DMS53 (cell line): Measurements from ENCODE around the gene SHF.

Experiments
- DNase-seq: peaks from one replicate; lab custom pipeline; 2025; lab: John Stamatoyannopoulos, UW

The SHF gene, protein sequence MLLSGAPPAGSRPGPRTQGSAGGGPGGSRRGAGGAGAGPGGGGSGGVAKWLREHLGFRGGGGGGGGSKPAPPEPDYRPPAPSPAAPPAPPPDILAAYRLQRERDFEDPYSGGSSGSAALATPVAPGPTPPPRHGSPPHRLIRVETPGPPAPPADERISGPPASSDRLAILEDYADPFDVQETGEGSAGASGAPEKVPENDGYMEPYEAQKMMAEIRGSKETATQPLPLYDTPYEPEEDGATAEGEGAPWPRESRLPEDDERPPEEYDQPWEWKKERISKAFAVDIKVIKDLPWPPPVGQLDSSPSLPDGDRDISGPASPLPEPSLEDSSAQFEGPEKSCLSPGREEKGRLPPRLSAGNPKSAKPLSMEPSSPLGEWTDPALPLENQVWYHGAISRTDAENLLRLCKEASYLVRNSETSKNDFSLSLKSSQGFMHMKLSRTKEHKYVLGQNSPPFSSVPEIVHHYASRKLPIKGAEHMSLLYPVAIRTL

DNA sequence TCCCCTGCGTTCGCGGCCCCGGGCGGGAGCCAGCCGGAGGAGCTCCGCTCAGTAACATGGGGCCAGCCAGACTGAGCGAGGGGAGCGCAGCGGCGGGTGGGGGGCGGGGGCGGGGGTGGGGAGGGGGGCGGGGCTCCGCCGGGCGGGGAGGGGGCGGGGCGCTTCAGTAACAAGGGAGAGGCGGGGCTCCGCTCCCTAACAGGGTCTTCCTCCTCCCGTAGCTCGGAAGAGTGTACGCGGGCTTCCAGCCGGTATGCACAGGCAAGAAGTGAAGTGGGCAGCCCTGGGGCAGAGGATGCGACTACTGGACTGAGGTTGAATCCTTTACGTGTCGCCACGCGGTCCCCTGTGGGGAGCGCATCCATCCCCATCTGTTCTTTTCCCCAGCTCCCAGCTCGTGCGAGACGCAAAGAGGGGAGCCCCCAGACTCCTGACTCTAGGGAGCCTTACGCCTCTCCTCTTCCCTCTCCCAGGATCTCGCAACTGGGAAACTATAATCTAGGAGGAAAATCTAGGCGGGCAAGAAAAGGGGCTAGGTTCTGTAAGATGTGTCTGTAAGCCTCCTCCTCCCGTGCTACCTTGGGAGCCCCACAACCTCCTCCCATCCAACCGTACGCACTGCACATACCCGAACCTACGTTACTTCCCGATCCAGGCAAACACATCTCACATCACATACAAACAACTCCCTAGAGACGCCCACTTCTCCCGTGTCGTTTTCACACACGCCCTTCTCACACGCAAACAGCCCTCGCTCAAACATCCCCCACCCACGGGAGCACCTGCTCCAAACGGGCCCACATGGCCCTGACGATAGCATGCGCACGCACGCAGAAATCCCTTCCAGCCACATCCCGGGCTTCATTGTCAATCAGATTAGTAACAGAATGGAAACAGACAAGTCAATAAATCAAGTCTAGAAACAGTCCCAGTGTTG is at the start of gene SHF:
SHF (minus strand) TSS at position 73 of the 937 bp plus-strand sequence; CDS start at position 58, 15 bp downstream.
- DNase-seq, result peak; percentile 78

DNA sequence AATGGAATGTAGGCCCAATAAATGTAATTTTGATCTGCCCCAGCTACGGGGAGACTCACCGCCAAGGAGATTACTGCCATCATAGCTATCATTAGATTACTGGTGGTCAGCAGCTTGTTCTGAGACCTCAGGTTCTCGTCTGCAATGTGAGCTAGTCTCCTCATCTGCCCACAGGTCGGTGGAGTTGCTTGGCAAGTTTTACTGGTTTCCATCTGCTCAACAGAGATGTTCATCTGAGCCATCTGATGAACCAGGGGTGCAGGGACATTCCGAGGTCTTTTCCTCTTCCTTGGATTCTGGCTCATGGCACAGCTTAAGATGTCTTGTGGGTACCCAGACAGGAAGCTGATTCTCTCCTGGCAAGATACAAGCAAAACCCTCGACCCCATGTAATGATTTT is 49.0 kb upstream of the SHF start:
- peak; percentile 31 for DNase-seq

DNA sequence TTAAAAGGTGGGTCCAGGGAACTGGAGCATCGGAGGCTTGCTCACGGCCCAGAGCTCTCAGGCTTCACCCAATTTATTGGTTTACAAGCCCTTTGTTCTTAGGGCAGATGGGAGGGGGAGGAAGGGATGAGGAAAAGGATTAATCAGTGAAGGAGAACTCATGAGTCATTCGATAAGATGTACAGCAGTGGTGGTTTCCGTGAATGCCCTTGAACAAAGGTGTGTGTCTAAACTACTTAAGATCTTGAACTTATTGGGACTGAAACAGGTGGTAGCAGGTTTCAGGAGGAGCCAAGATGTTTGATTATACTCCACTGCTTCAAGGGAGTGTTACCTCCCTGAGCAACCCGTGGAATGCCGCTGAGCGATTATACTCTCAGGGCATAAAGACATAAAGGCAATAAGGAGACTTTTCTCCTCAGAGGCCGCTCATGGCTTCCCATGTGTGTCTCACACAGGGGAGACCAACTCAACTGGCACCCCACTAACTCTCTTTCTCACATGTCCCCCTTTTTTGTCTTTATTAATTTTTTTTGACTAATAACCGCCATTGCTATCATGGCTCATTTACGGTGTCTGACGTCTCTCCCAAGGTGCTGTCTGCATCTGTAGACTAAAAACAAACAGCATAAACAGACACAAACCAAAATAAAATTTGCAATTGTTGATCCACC is 46.9 kb upstream of the SHF start:
- peak; percentile 8 for DNase-seq

DNA sequence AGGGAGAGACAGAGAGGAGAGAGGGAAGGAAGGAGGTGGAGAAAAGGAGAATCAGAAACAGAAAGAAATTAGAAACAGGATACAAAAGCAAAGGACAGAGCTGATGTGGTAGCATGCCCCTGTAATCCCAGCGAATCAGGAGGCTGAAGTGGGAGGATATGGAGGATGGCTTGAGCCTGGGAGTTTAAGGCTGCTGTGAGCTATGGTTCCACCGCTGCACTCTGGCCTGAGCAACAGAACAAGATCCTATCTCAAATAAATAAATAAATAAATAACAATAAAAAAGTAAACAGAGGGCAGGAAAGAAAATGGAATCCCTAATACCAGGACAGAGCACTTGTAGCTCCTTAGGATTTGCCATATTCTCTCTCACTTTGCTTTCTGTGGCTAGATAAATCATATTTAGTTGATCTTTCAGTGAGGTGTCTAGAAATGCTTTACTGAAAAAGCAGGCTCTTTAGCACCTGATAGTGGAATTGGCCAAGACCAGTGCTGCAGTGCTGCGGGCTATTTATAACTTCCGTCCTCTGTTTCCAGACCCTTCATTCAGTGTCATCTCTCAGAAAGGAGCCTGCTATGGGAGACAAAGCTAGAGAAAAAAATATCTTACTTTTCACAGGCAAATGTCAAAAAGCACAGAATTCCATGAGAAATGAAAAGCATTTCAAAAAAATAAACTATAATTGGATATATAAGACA is 44.2 kb upstream of the SHF start:
- DNase-seq, result no peak

DNA sequence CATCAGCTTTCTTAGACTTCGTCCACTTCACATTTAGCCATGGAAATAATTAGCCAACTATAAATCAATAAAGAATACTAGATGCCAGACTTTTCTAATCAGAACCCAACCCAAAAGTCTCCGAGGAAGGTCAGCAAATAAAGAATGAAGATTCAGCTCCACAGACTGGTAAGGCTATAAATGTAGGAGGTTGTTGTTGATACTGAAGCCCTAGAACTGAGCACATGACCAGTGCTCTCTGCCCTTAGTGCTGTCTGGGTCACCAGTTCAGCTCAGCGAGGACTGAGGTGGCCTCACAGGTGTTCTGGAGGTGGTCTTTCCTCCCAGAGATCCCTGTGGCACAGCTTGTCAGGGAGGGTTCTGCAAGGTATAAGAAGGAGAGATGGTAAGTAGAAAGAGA is 43.4 kb upstream of the SHF start:
- no peak for DNase-seq

DNA sequence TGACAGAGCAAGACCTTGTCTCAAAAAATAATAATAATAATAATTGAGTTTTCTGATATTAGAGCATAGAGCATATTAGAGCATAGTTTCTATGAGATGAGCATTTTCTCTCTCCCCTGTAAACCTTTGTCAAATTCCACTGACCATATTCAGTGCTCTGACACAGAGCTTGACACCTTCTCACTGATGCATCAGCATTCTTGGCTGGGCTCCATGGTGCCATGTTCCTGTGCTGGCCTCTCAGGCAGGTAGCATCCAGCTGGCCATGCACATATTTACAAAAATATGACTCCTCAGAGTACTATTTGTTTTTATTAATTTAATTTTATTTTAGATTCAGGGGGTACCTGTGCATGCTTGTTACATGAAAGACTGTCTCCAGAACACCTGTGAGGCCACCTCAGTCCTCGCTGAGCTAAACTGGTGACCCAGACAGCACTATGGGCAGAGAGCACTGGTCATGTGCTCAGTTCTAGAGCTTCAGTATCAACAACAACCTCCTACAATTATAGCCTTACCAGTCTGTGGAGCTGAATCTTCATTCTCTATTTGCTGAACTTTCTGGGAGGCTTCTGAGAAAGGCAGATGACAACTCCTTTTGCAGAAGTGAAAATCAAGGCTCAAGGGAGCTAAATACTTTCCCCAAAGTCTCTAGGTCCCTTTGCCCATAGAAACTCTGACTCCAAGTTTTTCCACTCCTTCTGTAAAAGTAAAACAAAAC is 42.6 kb upstream of the SHF start:
- no peak for DNase-seq

DNA sequence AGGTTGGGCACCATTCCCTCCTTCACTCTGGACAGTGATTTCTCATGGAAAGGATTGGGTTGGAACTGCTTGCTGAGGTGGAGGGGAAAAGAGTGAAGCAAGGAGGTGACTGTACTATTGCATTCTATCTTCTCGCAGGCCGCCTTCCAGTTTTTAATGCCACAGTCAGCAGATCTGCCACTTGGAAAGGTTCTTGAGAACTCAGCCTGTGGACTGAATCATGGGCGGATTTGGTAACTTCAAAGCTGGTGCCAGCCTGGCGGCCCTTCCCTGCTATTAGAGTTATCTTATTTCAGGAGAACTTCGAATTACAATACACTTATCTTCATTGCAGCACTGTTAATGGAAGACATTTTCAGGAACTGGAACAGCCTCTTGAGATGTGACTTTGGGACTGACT is 41.2 kb upstream of the SHF start:
- no peak for DNase-seq

DNA sequence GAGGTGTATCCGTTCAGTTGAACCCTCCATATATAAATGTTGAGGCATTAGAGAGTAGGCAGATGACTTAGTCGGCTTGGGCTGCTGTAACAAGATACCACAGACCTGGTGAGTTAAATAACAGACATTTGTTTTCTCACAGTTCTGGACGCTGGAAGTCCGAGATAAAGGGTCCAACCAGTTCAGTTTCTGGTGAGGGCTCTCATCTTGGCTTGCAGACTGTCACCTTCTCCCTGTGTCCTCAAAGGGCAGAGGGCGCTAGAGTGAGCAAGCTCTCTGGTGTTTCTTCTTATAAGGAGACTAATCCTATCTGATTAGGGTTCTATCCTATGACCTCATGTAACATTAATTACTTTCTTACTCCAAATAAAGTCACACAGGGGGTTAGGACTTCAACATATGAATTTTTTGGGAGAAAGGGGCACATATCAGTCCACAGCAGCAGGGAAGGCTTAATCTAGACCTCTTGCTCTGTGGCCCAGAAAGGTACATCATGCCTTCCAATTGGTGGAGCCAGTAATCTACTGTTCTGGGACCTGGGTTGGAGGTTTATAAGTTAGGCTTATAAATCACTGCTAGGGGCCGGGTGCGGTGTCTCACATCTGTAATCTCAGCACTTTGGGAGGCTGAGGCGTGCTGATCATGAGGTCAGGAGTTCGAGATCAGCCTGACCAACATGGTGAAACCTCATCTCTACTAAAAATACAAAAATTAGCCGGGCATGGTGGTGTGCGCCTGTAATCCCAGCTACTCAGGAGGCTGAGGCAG is 37.9 kb upstream of the SHF start:
- DNase-seq, result peak; percentile 3

DNA sequence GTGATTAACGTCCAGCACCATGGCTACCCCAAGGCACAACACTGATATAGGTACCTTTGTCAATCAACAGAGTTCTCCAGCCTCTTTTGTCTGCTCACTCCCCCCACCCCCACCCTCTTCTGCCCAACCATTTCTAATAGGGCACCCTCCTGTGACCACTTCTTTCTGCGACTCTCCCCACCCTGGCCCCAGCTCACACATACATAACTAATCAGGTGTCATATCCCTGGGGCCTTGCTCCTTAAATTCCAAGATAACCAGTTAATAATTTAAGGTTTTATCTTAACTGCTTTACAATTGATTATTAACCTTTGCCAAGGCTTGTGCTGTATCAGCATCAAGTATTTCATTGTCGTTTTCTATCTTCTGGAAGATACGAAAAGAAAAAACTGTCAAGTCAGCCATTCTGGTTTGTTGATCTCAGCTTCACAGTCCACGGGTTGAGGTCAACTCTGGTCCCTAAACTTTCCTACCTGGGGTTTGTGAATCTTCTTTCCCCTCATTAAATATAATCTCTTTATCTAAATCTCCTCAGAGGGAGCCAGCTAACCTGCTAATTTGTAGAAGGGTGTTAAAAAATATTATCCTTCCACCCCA is 37.0 kb upstream of the SHF start:
- DNase-seq, result no peak

DNA sequence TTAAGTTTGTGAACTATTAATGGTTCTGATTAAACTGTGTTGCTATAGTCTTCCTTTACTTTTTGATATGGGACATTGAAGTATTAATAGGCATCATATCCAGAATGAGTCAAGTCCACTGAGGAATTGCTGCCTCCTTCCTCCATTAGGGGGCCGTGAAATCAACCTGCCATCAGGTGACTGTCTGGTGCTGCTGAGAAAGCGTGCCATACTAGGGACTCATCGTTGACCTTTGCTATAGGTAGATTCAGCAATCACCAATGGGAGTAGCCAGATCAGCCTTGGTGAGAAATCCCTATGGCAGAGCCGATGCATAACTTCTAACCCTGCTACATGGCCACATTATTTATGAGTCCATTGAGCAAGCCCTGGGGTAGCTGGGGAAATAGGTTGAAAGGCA is 34.2 kb upstream of the SHF start:
- DNase-seq, result no peak

DNA sequence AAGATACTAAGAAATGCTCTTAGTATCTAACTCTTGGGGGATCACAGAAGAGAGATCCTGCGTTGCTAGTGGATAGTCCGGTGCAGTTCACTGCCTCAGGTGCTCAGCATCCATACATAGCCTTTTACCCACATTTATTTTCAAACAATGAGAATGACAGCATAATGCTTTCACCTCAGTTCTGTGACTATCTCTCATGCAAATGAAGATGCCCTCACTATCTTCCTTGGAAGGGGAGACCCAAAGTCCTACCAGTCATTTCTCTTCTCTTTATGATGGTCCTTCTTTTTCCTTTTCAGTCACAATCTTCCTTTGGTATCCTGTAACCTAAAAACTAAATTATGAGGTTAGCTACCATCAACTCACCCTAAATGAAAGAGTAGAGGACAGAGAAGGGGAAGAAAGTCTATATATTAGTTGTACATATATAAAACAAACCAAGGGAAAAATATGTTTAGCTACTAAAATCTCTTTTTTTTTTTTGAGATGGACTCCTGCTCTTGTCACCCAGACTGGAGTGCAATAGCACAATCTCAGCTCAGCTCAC is 33.4 kb upstream of the SHF start:
- DNase-seq, result no peak

DNA sequence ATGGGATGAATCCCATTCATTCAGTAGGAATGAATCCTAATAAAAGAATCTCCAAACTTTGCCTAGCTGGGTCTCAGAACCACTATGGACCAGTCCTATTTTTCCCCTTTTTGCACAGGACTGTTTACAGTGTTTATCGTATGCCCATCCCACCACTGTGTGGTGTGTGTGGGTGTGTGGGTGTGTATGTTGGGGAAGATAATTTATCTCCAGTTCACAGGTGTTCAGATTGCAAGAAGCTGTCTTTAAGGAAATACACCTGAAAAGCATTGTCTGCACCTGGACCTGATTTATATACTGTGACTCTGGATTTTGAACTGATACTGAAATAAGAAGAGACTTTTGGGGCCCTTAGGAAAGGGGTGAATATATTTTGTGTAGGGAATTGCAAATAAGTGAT is 24.7 kb upstream of the SHF start:
- DNase-seq, result no peak

DNA sequence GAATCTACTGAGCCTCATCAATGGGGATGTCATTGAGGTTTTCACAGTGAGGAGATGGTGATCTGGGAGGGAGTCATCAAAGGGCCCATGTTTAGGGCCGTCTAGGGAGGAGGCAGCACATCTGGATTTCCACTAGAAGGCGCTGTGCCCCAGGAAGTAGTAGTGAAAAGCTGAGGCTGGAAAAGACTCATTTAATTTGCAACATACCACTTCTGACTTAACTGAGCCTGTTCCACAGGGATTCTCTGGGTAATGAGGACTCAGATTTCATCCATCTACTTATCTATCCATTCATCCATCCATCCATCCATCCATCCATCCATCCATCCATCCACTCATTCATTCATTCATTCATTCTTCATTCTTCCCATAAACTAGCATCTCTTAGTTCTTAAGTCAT is 17.4 kb upstream of the SHF start:
- DNase-seq, result peak; percentile 81

DNA sequence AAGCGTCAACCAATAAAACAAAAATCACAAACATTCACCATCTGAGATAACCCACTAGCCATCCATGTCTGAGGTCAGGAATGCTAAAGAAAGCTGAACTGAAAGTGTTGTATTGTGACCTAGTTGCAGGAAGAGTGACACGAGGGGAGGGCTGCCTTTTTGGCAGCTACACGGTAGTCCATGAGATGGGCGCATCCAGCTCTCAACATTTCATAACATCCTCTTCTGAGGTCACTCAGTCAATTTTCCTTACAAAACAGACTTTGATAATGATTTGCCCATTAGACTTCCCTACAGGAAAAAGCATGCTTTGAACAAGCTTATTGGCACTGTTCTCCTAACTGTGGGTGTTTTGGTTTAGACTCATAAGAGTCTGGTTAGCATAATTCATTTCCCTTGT is 15.4 kb upstream of the SHF start:
- no peak for DNase-seq

DNA sequence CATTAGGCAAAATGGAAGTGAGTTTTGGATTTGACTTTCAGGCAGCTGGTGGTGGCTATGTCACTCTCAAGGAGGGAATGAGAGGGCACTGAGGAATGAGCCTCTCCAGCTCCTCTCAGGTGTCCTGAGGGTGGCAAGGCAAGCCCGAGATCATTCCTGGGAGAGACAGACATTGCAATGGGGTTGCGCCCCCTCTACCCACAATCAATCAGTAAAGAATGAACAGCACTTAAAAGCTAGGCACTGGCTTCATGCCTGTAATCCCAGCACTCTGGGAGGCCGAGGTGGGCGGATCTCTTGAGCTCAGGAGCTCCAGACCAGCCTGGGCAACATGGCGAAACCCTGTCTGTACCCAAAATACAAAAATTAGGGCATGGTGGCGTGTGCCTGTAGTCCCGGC is 14.1 kb upstream of the SHF start:
- peak; percentile 29 for DNase-seq

DNA sequence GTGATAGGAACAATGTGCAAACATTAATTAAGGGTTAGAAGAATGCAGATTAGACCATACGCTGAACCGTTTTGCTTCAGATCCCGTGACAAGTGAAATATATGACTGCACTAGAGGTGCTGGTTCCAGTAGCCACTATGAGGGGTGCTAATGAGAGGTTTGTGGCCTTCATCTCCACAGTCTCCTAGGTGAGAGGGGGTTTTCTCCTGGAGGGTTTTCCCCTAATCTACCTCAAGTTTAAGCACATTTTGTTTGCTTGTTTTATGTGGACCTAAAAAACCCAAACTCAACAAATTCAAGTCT is 13.7 kb upstream of the SHF start:
- peak; percentile 29 for DNase-seq

DNA sequence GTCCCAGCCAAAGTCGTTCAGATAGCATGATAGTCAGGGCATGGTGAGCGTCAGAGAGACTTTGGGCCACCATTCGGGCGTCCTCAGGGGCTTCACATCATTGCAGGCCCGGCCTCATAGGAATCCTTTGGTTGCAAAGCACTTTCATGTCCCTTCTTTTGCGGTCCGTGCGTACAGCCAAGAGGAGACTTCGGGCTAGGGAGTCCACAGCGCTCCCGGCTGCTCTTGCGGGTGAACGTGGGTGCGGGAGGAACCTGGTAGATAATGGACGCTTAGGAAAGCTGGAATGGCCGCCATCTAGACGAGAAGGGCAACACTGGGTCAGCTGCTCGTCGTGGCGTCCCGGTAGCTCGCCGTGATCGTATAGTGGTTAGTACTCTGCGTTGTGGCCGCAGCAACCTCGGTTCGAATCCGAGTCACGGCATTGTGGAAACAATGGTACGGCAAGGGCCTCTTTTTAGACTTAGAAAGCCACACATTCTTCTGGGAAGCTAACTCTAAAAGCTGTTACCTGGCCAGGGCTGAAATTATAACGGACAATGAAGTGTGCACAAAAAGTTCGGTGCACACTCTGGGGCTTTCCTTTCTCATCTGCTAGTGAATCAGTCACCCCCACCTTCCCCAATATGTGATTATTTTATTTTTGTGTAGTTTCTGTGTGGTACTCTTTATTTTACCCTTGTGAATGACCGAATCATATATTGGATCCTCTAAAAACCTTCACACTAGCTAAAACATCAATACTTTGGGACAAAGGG is 13.2 kb upstream of the SHF start:
- DNase-seq, result peak; percentile 85

DNA sequence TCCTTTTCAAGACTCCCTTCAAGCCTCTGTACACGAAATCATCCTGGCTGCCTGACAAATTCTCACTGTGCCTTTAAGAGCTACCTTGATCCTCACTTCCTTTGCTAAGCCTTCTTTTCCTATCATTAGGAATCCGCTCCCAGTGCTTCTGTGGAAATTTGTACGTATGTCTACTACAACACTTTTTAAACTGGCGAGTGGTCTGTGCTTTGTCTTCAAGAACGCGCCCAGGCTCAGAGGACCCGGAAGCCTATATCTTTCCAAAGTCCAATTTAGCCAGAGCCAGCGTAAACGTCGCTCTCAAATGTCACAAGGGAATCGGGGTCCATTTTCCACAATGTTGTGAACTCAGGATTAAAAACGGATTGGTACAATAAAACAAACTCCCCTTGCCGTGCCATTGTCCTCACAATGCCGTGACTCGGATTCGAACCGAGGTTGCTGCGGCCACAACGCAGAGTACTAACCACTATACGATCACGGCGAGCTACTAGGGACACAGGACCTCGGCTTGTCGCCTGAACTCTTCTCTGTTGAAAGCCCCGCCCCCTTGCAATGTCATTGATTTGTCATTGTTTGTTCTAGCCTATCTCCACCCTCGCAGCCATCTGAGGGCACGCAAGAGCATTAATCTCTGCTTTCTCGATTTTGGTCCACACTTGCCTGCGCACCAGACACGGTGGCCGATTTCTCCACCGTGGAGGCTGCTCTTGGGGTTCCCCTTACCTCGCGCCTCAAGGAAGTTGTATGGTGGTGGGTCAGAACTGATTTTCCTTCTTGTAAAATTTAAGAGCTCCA is 12.4 kb upstream of the SHF start:
- peak; percentile 95 for DNase-seq
